Mesenchymal stem cell (in vitro differentiated cells and primary cell): ENCODE results near the gene OPRL1.
A peak's percentile ranks its signal among the peaks of the same experiment; 100 is the strongest.

Experiments
- DNase-seq: peaks from one replicate; pipeline ENCODE4 v3.0.0-alpha.2; 2013
- H2AFZ ChIP-seq: one replicate; pipeline ENCODE4 v1.6.1; 2013; ENCODE audit warnings: low read depth, mild to moderate bottlenecking, control low read depth, inconsistent platforms, low read length, moderate library complexity
- H2AK5ac ChIP-seq: 2 replicates; pipeline ENCODE4 v1.6.1; 2013; ENCODE audit warnings: low read length, moderate library complexity, mild to moderate bottlenecking, inconsistent platforms; ENCODE audit not compliant: severe bottlenecking
- H2BK120ac ChIP-seq: one replicate; pipeline ENCODE4 v1.6.1; 2013; ENCODE audit warnings: low read depth, mild to moderate bottlenecking, inconsistent platforms, low read length, moderate library complexity
- H2BK12ac ChIP-seq, 2 experiments: one replicate each; pipeline ENCODE4 v1.6.1; 2013; ENCODE audit warnings: inconsistent platforms in 2 of 2, low read length in 2 of 2, mild to moderate bottlenecking in 2 of 2, moderate library complexity in 2 of 2, control low read depth in 1 of 2
- H2BK15ac ChIP-seq: one replicate; pipeline ENCODE4 v1.6.1; 2013; ENCODE audit warnings: mild to moderate bottlenecking, low read depth, inconsistent platforms; ENCODE audit not compliant: poor library complexity, severe bottlenecking
- H2BK5ac ChIP-seq: 2 replicates; pipeline ENCODE4 v1.6.1; 2013; ENCODE audit warnings: low read depth, mild to moderate bottlenecking, low read length, control low read depth, inconsistent platforms; ENCODE audit not compliant: poor library complexity, severe bottlenecking
- H3K14ac ChIP-seq, 2 experiments: one replicate each; pipeline ENCODE4 v1.6.1; 2013; ENCODE audit warnings: inconsistent platforms in 2 of 2, low read length in 2 of 2, control low read depth in 1 of 2, mild to moderate bottlenecking in 1 of 2, moderate library complexity in 1 of 2
- H3K18ac ChIP-seq, 2 experiments: one replicate each; pipeline ENCODE4 v1.6.1; 2013; ENCODE audit warnings: inconsistent platforms in 2 of 2, low read length in 2 of 2, control low read depth in 1 of 2, low read depth in 1 of 2, mild to moderate bottlenecking in 1 of 2
- H3K23ac ChIP-seq, 2 experiments: one replicate each; pipeline ENCODE4 v1.6.1; 2013; ENCODE audit warnings: inconsistent platforms in 2 of 2, low read length in 2 of 2, mild to moderate bottlenecking in 2 of 2, moderate library complexity in 2 of 2, control low read depth in 1 of 2
- H3K27ac ChIP-seq: 2 replicates; pipeline ENCODE4 v1.5.1; 2013; ENCODE audit warnings: mild to moderate bottlenecking, moderate library complexity, low read length, control low read depth, inconsistent platforms; ENCODE audit not compliant: poor library complexity, severe bottlenecking
- H3K27me3 ChIP-seq, 2 experiments: 2 replicates each; pipeline versions ENCODE4 v1.6.1 to v1.7.0; 2013; ENCODE audit warnings: low read length in 2 of 2, mild to moderate bottlenecking in 2 of 2, moderate library complexity in 2 of 2, control low read depth in 1 of 2, inconsistent platforms in 1 of 2; ENCODE audit not compliant: control insufficient read depth in 1 of 2, insufficient read depth in 1 of 2
- H3K36me3 ChIP-seq, 2 experiments: 2 replicates each; pipeline versions ENCODE4 v1.6.1 to v1.7.0; 2013; ENCODE audit warnings: low read length in 2 of 2, control low read depth in 1 of 2, inconsistent platforms in 1 of 2, low read depth in 1 of 2, mild to moderate bottlenecking in 1 of 2; ENCODE audit not compliant: insufficient read depth in 2 of 2, control insufficient read depth in 1 of 2
- H3K4ac ChIP-seq, 2 experiments: one replicate each; pipeline ENCODE4 v1.6.1; 2013; ENCODE audit warnings: inconsistent platforms in 2 of 2, low read length in 2 of 2, mild to moderate bottlenecking in 2 of 2, moderate library complexity in 2 of 2, control low read depth in 1 of 2, low read depth in 1 of 2
- H3K4me1 ChIP-seq: 2 replicates; pipeline ENCODE4 v1.6.1; 2013; ENCODE audit warnings: low read depth, low read length, control low read depth; ENCODE audit not compliant: control insufficient read depth, insufficient read depth
- H3K4me2 ChIP-seq: 2 replicates; pipeline ENCODE4 v1.6.1; 2013; ENCODE audit warnings: low read length, mild to moderate bottlenecking, inconsistent platforms; ENCODE audit not compliant: poor library complexity, severe bottlenecking
- H3K4me3 ChIP-seq, 2 experiments: 2 replicates each; pipeline versions ENCODE4 v1.5.1 to v1.7.0; 2013; ENCODE audit warnings: low read length in 2 of 2, mild to moderate bottlenecking in 2 of 2, control low read depth in 1 of 2, low read depth in 1 of 2; ENCODE audit not compliant: insufficient read depth in 1 of 2
- H3K79me1 ChIP-seq: replicated peaks from 2 replicates; pipeline ENCODE4 v1.6.1; 2013; ENCODE audit warnings: mild to moderate bottlenecking, control low read depth, low read length, inconsistent platforms; ENCODE audit not compliant: poor library complexity, severe bottlenecking
- H3K9ac ChIP-seq: 2 replicates; pipeline ENCODE4 v1.7.0; 2013; ENCODE audit warnings: mild to moderate bottlenecking, low read length, moderate library complexity
- H3K9me3 ChIP-seq: 2 replicates; pipeline ENCODE4 v1.7.0; 2013; ENCODE audit warnings: mild to moderate bottlenecking, low read length; ENCODE audit not compliant: control insufficient read depth
- H4K8ac ChIP-seq: one replicate; pipeline ENCODE4 v1.6.1; 2013; ENCODE audit warnings: inconsistent platforms, mild to moderate bottlenecking, low read length, moderate library complexity
- H4K91ac ChIP-seq: one replicate; pipeline ENCODE4 v1.6.1; 2013; ENCODE audit warnings: mild to moderate bottlenecking, low read length, inconsistent platforms
- WGBS: methylation state at CpG from one replicate; pipeline ENCODE4 v1.1.7; 2013; ENCODE audit warnings: mixed read lengths; 5-methylcytosine and 5-hydroxymethylcytosine counted together

Gene OPRL1

GRCh38 chr20:64079273-64080012, 439 bp upstream of the OPRL1 start, which contains the start of gene RGS19:
TSS of gene RGS19 (minus strand) at chr20:64079518. CDS start at chr20:64076886, 2,632 bp downstream.
- Histone ChIP-seq H4K91ac (peak within 1 kb of the TSS; percentile 84), H3K4me2 (peak within 1 kb of the TSS; percentile 91), H3K4me1 (peaks cover 46% of the 10 kb centered on the region), H3K14ac (peak within 1 kb of the TSS in 1 of 2 experiments; percentile 44), H2AK5ac (no peak within 1 kb of the TSS), H3K4ac (peak within 1 kb of the TSS; percentile 45 to 92), H4K8ac (peak within 1 kb of the TSS; percentile 73), H3K4me3 (peak within 1 kb of the TSS; percentile 76 to 83), H3K18ac (peak within 1 kb of the TSS; percentile 81 to 95), H3K79me1 (peaks cover 24% of the 10 kb centered on the region), H3K27ac (peak within 1 kb of the TSS; percentile 5), H3K36me3 (peaks cover 0 to 24% of the 10 kb centered on the region in 2 experiments), H3K27me3 (peaks cover 3 to 28% of the 10 kb centered on the region in 2 experiments), H3K9me3 (no peaks in the 10 kb centered on the region), H2BK120ac (peak within 1 kb of the TSS; percentile 88), H3K23ac (peak within 1 kb of the TSS in 1 of 2 experiments; percentile 35), H3K9ac (peak within 1 kb of the TSS; percentile 83), H2BK5ac (peak within 1 kb of the TSS; percentile 24), H2AFZ (peak within 1 kb of the TSS; percentile 29), H2BK15ac (peak within 1 kb of the TSS; percentile 1), H2BK12ac (peak within 1 kb of the TSS; percentile 29 to 43)
- DNase-seq = no peak
- 1% methylated on average over 40 of the region's 73 CpGs for WGBS

GRCh38 chr20:64080813-64081623, 1.1 kb downstream of the OPRL1 start:
- Histone ChIP-seq H2AK5ac (no peak overlapping the region), H2BK5ac (no peak overlapping the region), H2BK15ac (no peak overlapping the region), H3K4me1 (peaks cover 50% of the 10 kb centered on the region), H3K4ac (no peak overlapping the region), H3K79me1 (peaks cover 24% of the 10 kb centered on the region), H3K23ac (no peak overlapping the region), H2AFZ (no peak overlapping the region), H3K27me3 (peaks cover 19 to 43% of the 10 kb centered on the region in 2 experiments), H2BK12ac (no peak overlapping the region), H4K91ac (no peak overlapping the region), H3K9me3 (no peaks in the 10 kb centered on the region), H2BK120ac (no peak overlapping the region), H3K14ac (no peak overlapping the region), H3K27ac (no peak overlapping the region), H3K4me3 (peak overlapping the region in 1 of 2 experiments; percentile 75), H3K9ac (no peak overlapping the region), H3K18ac (no peak overlapping the region), H3K4me2 (no peak overlapping the region), H4K8ac (no peak overlapping the region), H3K36me3 (peaks cover 0 to 11% of the 10 kb centered on the region in 2 experiments)
- DNase-seq = no peak
- 82% methylated on average over 16 of the region's 17 CpGs for WGBS

GRCh38 chr20:64081624-64081964, 1.7 kb downstream of the OPRL1 start:
- Histone ChIP-seq H2AK5ac (no peak overlapping the region), H3K27me3 (peaks cover 25 to 47% of the 10 kb centered on the region in 2 experiments), H2BK5ac (no peak overlapping the region), H3K36me3 (peaks cover 0 to 5% of the 10 kb centered on the region in 2 experiments), H3K4me2 (no peak overlapping the region), H3K4ac (no peak overlapping the region), H3K9me3 (no peaks in the 10 kb centered on the region), H2BK12ac (peak overlapping the region in 1 of 2 experiments; percentile 51), H3K23ac (no peak overlapping the region), H3K4me3 (no peak overlapping the region), H3K4me1 (peaks cover 50% of the 10 kb centered on the region), H3K79me1 (peaks cover 24% of the 10 kb centered on the region), H3K9ac (no peak overlapping the region), H2BK15ac (no peak overlapping the region), H3K27ac (no peak overlapping the region), H3K18ac (no peak overlapping the region), H4K8ac (no peak overlapping the region), H3K14ac (no peak overlapping the region), H4K91ac (no peak overlapping the region), H2BK120ac (no peak overlapping the region), H2AFZ (no peak overlapping the region)
- DNase-seq = no peak
- 95% methylated on average over 6 of the region's 6 CpGs for WGBS
